Activated CD4-positive, alpha-beta T cell treated with anti-CD3 and anti-CD28 coated beads, Interleukin-2, Interleukin-6, amounts not matched to agents 100 ng/mL and 50 ng/mL, durations not matched to agents 16 hours and 8 hours (primary cell): ENCODE results near the gene EVA1C.
"Not testable (repeated sequence)": the region's sequence is repeated elsewhere in the genome, so short reads cannot be mapped to it uniquely, and the experiment has no call there.

Experiments
- DNase-seq: peaks from one replicate; pipeline ENCODE4 v3.0.0-alpha.2; 2020

Gene EVA1C

DNA sequence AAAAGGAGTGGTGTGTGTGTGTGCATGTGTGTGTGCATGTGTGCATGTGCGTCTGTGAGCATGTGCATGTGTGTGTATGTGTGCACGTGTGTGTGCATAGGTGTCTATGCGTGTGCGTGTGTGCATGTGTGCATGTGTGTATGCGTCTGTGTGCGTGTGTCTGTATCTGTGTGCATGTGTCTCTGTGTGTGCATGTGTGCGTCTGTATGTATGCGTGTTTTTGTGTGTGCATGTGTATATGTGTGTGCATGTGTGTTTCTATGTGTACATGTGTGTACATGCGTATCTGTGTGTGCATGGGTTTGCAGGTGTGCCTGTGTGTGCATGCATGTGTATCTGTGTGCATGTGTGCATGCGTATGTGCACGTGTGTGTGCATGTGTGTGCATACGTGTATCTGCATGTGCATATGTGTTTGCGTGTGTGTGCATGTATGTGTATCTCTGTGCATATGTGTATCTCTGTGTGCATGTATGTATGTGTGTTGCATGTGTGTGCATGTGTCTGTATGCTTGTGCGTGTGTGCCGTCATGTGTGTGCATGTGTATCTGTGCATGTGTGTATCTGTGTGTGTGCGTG, 94.9 kb downstream of the EVA1C start:
- no peak for DNase-seq

DNA sequence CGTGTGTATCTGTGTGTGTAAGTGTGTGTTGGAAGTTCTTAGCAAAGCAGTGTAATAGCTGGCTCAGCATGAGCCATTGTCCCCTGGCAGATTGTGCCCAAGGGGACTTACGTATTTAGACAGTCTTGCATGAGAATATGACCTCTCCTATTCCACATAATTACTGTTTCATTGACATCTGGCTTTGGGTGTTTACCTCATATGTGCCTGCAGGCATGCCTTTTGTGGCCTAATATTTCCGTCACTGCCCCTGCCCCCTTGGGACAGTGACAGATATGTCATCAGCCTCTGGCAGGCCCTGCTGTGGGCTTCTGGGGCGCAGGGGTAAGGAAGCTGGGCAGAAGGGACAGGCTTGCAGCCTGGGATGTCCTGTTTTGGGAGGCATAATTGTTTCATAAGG, 95.5 kb downstream of the EVA1C start:
- not testable (repeated sequence) for DNase-seq

- no peak for DNase-seq
Measured at GRCh38 chr21:32508558-32508957, 96.1 kb downstream of the EVA1C start.

DNA sequence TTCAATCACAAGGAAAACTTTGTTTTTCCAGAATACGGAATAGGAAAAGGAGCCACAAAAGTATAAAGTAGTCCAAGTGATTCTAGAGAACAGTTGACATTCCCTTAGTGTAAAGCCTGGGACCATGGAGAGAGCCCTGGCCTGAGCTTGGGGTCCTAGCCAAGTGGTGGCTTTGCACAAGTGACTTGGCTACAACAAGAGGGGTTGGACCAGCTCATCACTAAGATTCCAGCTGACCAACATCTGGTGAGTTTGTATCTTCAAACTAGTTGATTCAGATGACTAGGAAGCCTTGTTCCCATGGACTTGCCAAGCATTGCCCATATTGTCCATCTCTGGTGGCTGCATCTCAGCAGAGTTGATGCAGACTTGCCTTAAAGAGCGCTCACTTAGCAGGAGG, 96.5 kb downstream of the EVA1C start:
- DNase-seq, result not testable (repeated sequence)

- no peak for DNase-seq
Measured at GRCh38 chr21:32514275-32515055, 102.0 kb downstream of the EVA1C start.

GRCh38 chr21:32515874-32516273, 103.4 kb downstream of the EVA1C start:
- no peak for DNase-seq

DNA sequence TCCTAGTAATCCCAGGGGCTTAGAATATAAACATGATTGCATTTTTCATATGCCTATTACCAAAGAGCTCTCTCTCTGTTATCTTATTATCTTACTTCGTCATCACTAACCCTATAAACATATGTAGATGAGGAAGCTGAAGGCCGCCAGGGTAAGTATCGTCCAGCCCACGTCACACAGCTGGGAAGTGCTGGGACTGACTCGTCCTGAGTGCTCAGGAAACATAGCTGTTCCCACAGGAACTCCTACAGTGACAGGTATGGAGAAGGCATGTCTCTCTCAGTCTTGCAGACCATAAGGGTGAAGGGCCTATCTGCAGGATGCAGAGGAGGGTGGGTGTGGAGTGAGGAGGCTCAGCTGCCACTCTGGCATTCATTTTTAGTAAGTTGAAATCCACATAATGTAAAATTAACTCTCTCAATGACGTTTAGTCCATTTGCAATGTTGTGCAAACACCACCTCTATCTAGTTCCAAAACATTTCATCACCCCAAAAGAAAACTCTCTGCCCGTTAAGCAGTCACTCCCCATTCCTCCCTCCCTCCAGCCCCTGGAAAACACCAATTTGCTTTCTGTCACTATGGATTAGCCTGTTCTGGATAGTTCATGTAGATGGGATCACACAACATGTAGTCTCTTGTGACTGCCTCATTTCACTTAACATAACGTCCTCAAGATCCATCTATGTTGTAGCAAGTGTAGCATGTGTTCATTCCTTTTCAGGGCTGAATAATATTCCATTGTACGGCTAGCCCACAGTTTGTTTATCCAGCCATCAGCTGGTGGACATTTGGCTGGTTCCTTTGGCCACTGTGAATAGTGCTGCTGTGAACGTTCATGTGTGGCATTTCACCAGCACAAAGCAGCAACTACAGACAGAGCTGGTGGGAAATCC, 104.5 kb downstream of the EVA1C start:
- DNase-seq, result no peak

- no peak for DNase-seq
Measured at GRCh38 chr21:32519945-32520874, 107.7 kb downstream of the EVA1C start.

GRCh38 chr21:32520875-32521735, 108.6 kb downstream of the EVA1C start:
- DNase-seq, result no peak

- no peak for DNase-seq
Measured at GRCh38 chr21:32521736-32522355, 109.3 kb downstream of the EVA1C start.

DNA sequence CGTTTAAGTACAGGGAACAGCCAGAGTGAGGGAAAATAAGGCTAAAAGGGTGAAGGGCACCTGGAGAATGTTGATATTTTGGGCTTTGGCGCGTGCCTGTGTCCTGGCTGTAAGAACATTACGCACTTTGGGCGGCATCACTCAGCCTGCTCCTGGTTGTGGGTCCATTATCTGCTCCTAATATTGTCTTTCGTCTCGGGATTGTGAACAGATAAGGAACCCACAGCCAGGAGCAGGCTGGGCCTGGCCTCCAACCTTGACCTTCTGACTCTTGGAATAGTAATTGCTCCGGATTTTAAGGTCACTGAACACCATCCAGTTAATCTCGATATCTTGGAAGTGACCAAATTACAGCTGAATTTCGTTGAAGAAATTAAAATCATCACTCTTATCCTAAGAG, 111.0 kb downstream of the EVA1C start:
- no peak for DNase-seq

- DNase-seq, result no peak
Measured at GRCh38 chr21:32523988-32524719, 111.6 kb downstream of the EVA1C start.

DNA sequence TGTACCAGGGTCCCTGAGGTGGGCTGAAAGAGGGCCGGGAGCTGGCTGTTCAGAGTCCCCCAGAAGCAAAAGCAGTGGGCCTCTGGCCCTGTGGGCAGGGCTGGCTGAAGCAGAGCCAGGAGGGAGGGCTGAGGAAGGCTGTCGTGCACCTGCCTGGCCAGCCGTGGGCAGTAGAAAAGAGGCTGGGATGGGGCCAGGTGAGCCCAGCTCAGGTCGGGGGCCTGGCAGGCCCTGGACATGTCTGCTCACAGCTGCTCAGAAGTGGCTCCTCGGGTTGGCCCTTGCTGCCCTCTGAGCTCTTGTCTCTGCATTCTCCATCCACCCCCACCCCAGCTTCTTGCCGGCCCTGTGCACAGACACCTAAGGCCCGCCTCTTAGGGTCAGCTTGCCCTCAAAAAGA, 112.8 kb downstream of the EVA1C start:
- no peak for DNase-seq

DNA sequence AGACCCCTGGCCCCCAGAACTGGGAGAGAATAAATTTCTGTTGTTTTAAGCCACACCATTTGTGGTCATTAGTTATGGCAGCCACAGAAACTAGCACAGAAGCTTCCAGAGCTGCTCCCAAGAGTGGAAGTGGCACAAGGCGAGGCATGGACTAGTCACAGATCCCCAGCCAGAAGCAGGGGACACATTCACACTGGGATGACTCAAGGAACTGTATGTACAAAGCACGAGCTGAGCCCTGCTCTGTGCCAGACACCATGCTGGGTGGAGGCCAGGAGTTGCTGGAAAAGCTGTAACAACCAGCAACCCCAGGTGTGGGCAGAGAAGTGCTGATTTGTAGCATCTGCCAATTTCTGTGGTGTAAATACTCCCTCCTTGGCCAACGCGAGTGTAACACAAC, 117.2 kb downstream of the EVA1C start:
- DNase-seq, result no peak

GRCh38 chr21:32530809-32531208, 118.3 kb downstream of the EVA1C start:
- not testable (repeated sequence) for DNase-seq

DNA sequence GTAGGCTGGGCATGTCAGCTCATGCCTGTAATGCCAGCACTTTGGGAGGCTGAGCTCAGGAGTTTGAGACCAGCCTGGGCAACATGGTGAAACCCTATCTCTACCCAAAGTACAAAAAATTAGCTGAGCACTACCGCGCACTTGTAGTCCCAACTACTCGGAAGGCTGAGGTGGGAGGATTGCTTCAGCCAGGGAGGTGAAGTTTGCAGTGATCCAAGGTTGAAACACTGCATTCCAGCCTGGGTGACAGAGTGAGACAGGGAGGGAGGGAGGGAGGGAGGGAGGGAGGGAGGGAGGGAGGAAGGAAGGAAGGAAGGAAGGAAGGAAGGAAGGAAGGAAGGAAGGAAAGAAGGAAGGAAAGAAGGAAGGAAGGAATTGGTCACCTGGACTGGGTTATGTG, 119.1 kb downstream of the EVA1C start:
- DNase-seq, result not testable (repeated sequence)

DNA sequence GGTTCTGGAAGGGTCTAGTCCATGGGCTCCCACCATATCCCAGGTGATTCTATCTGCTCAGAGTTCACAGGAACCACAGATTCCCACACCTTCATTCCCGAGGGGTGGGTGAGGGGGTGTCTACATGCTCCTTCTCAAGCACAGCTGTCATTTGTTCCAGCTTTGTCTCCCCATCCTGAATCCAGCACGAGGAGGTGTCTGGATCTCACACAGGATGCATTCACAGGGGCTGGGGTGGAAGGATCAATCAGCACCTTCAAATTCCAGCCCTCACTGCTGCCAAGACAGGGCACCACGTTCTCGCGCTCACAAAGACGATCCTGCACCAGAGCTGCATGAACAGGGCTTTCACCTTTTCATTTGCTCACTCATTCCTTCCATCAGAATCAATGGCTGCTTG, 120.1 kb downstream of the EVA1C start:
- no peak for DNase-seq

DNA sequence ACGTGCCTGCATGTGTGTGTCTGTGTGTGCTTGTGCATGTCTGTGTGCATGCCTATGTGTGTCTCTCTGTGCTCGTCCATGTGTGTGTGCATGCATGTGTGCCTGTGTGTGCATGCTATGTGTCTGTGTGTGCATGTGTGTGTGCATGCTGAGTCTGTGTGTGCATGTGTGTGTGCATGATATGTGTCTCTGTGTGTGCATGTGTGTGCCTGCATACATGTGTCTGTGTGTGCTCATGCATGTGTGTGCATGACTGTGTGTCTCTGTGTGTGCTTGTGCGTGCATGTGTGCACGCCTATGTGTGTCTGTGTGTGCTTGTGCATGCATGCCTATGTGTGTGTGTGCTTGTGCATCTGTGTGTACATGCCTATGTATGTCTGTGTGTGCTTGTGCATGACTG, 120.5 kb downstream of the EVA1C start:
- DNase-seq, result no peak

DNA sequence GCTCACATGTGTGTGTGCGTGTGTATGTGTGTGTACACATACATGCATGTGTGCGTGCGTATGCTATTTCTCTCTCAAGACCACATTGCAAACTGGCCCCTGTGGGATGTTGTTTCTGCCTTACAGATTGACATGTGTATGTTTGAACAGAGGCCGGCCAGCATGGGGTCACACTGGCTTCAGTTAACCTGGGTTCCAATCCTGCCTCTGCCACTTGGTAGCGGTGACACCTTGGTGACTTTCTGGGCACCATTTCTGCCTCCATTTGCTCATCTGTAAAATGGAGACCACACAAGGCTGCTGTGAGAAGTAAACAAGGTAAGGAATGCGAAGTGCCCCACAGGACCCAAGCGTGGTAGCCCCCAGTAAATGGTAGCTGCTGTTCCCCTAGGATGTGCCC, 121.1 kb downstream of the EVA1C start:
- DNase-seq, result no peak

- no peak for DNase-seq
Measured at GRCh38 chr21:32534113-32534512, 121.6 kb downstream of the EVA1C start.
